HepG2 (cell line): ENCODE measurements around the gene ZCWPW2. TPM values are rescaled to one million over a fixed set of nuclear protein-coding genes. Genes with fewer than 3 reads are reported as not detected.

Experiments used
- ATAC-seq: fragments of 200-7000 bp; cut with Tn5 transposase; 3 replicates; pipeline ENCODE4 v1.9.1; 2020; ENCODE audit warnings: mild to moderate bottlenecking, moderate library complexity
- BruUV-seq: library from RNA; stranded (reverse); fragments of 400-500 nt; replicated peaks from 2 replicates; lab custom pipeline; 2021; lab: Mats Ljungman, UMichigan
- CTCF ChIA-PET: fragments of 300-600 bp; formaldehyde crosslinking; extraction: SDS; loops from one replicate; lab custom pipeline; 2021; ENCODE audit warnings: low total read pairs, inconsistent platforms, low intra/inter-chr PET ratio; lab: Yijun Ruan, JAX
- POLR2A ChIA-PET: fragments of 350-600 bp; sonication (Branson Sonifier 250); formaldehyde crosslinking; loops from one replicate; lab custom pipeline; 2020; ENCODE audit warnings: antibody characterized with exemption, inconsistent platforms; lab: Yijun Ruan, JAX
- DNase-seq: peaks from one replicate; pipeline ENCODE4 v3.0.0-alpha.2; 2015; ENCODE audit warnings: low spot score
- FAIRE-seq: peaks from 3 replicates; lab custom pipeline; 2011; peaks lifted over from hg19 to GRCh38; lab: Jason Lieb, UNC
- H2AFZ ChIP-seq: one replicate; pipeline ENCODE4 v1.6.1; 2011; ENCODE audit warnings: low read length, inconsistent platforms
- H3K27ac ChIP-seq: fragments of 300-600 bp; 3 replicates; pipeline ENCODE4 v1.8.0; 2011; ENCODE audit warnings: mixed run types, mild to moderate bottlenecking, mixed read lengths, low read length, inconsistent platforms; ENCODE audit not compliant: insufficient read depth; ENCODE audit errors: extremely low read length
- H3K27me3 ChIP-seq, 2 experiments: fragments of 200-600 bp in 1 of 2; 2 replicates in 1 of 2; 3 replicates in 1 of 2; pipeline versions ENCODE4 v1.6.0 to v1.8.0; 2011; ENCODE audit warnings: low read length in 2 of 2, mild to moderate bottlenecking in 2 of 2, moderate library complexity in 2 of 2, inconsistent platforms in 1 of 2; ENCODE audit not compliant: insufficient read depth in 2 of 2, control insufficient read depth in 1 of 2
- H3K36me3 ChIP-seq, 2 experiments: fragments of 200-600 bp in 1 of 2; replicated peaks in 1 of 2; 2 replicates in 1 of 2; 3 replicates in 1 of 2; pipeline versions ENCODE4 v1.5.1 to v1.8.0; 2011; ENCODE audit warnings: low read length in 2 of 2, inconsistent platforms in 1 of 2; ENCODE audit not compliant: insufficient read depth in 2 of 2, control insufficient read depth in 1 of 2
- H3K4me1 ChIP-seq: 2 replicates; pipeline ENCODE4 v1.5.1; 2012; ENCODE audit warnings: low read length, inconsistent platforms; ENCODE audit not compliant: insufficient read depth
- H3K4me2 ChIP-seq: 2 replicates; pipeline ENCODE4 v1.6.0; 2011; ENCODE audit warnings: low read depth, low read length, inconsistent platforms
- H3K4me3 ChIP-seq, 3 experiments: fragments of 200-600 bp in 1 of 3; sonication (generic), shearing (Covaris generic) in 1 of 3; replicated peaks in 1 of 3; 2 replicates each; pipeline ENCODE4 v1.5.1; 2011 to 2016; ENCODE audit warnings: low read length in 3 of 3, inconsistent platforms in 2 of 3, low read depth in 2 of 3, mild to moderate bottlenecking in 2 of 3, control low read depth in 1 of 3, mixed read lengths in 1 of 3; ENCODE audit not compliant: insufficient read depth in 1 of 3
- H3K79me2 ChIP-seq: one replicate; pipeline ENCODE4 v1.6.1; 2011; ENCODE audit warnings: low read length, inconsistent platforms; ENCODE audit not compliant: insufficient read depth
- H3K9ac ChIP-seq: 2 replicates; pipeline ENCODE4 v1.6.0; 2011; ENCODE audit warnings: mild to moderate bottlenecking, low read depth, low read length, inconsistent platforms; ENCODE audit not compliant: insufficient read depth
- H3K9me3 ChIP-seq: 2 replicates; pipeline ENCODE4 v1.5.1; 2012; ENCODE audit warnings: mild to moderate bottlenecking, low read length
- H4K20me1 ChIP-seq: 2 replicates; pipeline ENCODE4 v1.6.0; 2011; ENCODE audit warnings: inconsistent platforms, mild to moderate bottlenecking, low read length, moderate library complexity; ENCODE audit not compliant: insufficient read depth
- KLF13 ChIP-seq: sonication (generic); formaldehyde crosslinking; IDR thresholded peaks from 2 replicates; pipeline ENCODE4 v1.4.0; 2020; ENCODE audit warnings: mild to moderate bottlenecking, missing genetic modification reagents
- MIER3 ChIP-seq: IDR thresholded peaks from 2 replicates; pipeline ENCODE4 v1.6.1; 2016; ENCODE audit warnings: missing compliant biosample characterization, borderline replicate concordance
- ONECUT2 ChIP-seq: sonication (generic); formaldehyde crosslinking; IDR thresholded peaks from 2 replicates; pipeline ENCODE4 v1.4.0; 2020; ENCODE audit warnings: missing genetic modification reagents
- REPIN1 ChIP-seq: sonication (generic); formaldehyde crosslinking; IDR thresholded peaks from 2 replicates; pipeline ENCODE4 v1.8.0; 2022; ENCODE audit warnings: missing genetic modification reagents, low read depth, mild to moderate bottlenecking, borderline replicate concordance
- UBTF ChIP-seq: sonication (generic); formaldehyde crosslinking; IDR thresholded peaks from 2 replicates; pipeline ENCODE4 v1.4.0; 2020; ENCODE audit warnings: mild to moderate bottlenecking, missing genetic modification reagents
- ZFP36L1 ChIP-seq: sonication (generic); formaldehyde crosslinking; IDR thresholded peaks from 2 replicates; pipeline ENCODE4 v1.8.0; 2022; ENCODE audit warnings: mild to moderate bottlenecking, missing genetic modification reagents, moderate library complexity
- ZKSCAN8 ChIP-seq: IDR thresholded peaks from 2 replicates; pipeline ENCODE4 v1.6.1; 2016; ENCODE audit warnings: borderline replicate concordance, missing genetic modification reagents, missing compliant biosample characterization
- ZNF337 ChIP-seq: sonication (generic); formaldehyde crosslinking; IDR thresholded peaks from 2 replicates; pipeline ENCODE4 v1.5.1; 2020; ENCODE audit warnings: missing genetic modification reagents, low read depth, mild to moderate bottlenecking, borderline replicate concordance
- ZNF510 ChIP-seq: sonication (generic); formaldehyde crosslinking; IDR thresholded peaks from 2 replicates; pipeline ENCODE4 v1.4.0; 2020; ENCODE audit warnings: low read depth, mild to moderate bottlenecking, missing genetic modification reagents
- WGBS: methylation state at CpG from one replicate; pipeline ENCODE4 v1.1.6; 2017; ENCODE audit warnings: low lambda C conversion rate; 5-methylcytosine and 5-hydroxymethylcytosine counted together
- in situ Hi-C: cut with HindIII; loops from 2 replicates; pipeline ENCODE4 v1.10.0; 2017; ENCODE audit warnings: low pct_unique_long_range_greater_than_20kb; ENCODE audit not compliant: extremely low pct_ligation_motif_present
- intact Hi-C: fragments of 100-400 bp; cut with micrococcal nuclease; formaldehyde crosslinking; loops from one replicate; pipeline ENCODE4 v1.10.0; 2022; ENCODE audit not compliant: unreplicated experiment
- polyA plus RNA-seq, 8 experiments: library from polyadenylated mRNA; depleted of rRNA in 3 of 8; stranded (reverse) in 7 of 8; unstranded in 1 of 8; fragments of >200 nt; fragmentation: Illumina TruSeq in 4 of 8; extraction: Trizol in 4 of 8; gene quantifications; 2 replicates each; pipeline versions ENCODE4 v1.2.1 to v1.2.3, GENCODE V29; 2011 to 2016; ENCODE audit warnings: low read depth in 4 of 8, missing spikeins in 1 of 8, mixed read lengths in 1 of 8; ENCODE audit not compliant: insufficient read depth in 1 of 8
- total RNA-seq, 5 experiments: library from RNA; depleted of rRNA; stranded (reverse); fragments of >200 nt; fragmentation: Illumina TruSeq; extraction: Trizol; gene quantifications; 2 replicates each; pipeline ENCODE4 v1.2.3, GENCODE V29; 2016; ENCODE audit warnings: low read depth in 1 of 5

ZCWPW2 gene
- total and polyA plus RNA-seq, 2 of the 13 experiments (the other 11 are each of a cell fraction or from before 2014, with no cell fraction given): 0.17 to 0.53 TPM

GRCh38 chr3:28542351-28542750 is 193.8 kb downstream of the ZCWPW2 start:
- ChIA-PET CTCF (no interaction called here), POLR2A (no interaction called here)
- no TSS peak for BruUV-seq
- H3K9me3 ChIP-seq: peaks cover 44% of the 10 kb centered on the region
- no peak for FAIRE-seq
- WGBS: 0% methylated on average over 1 of the region's 1 CpG
- no peak overlapping the region for H3K9ac ChIP-seq
- ATAC-seq: no peak
- no peak overlapping the region for H3K4me3 ChIP-seq
- H3K4me2 ChIP-seq: no peak overlapping the region
- H3K4me1 ChIP-seq: no peaks in the 10 kb centered on the region
- in situ Hi-C loops: no loop called here
- H3K79me2 ChIP-seq: no peaks in the 10 kb centered on the region
- no peaks in the 10 kb centered on the region for H3K36me3 ChIP-seq
- H3K27ac ChIP-seq: no peak overlapping the region
- H3K27me3 ChIP-seq: no peaks in the 10 kb centered on the region
- no peaks in the 10 kb centered on the region for H4K20me1 ChIP-seq
- H2AFZ ChIP-seq: no peak overlapping the region
- no peak for TF ChIP-seq KLF13 (CRISPR knock-in tag)
- TF ChIP-seq UBTF (CRISPR knock-in tag): no peak
- no peak for TF ChIP-seq MIER3
- no peak for TF ChIP-seq REPIN1 (CRISPR knock-in tag)
- no peak for TF ChIP-seq ZNF510 (CRISPR knock-in tag)
- TF ChIP-seq ONECUT2 (CRISPR knock-in tag): no peak
- TF ChIP-seq ZFP36L1 (CRISPR knock-in tag): no peak
- DNase-seq: no peak
- intact Hi-C loops: no loop called here

GRCh38 chr3:28544236-28544635 is 195.7 kb downstream of the ZCWPW2 start:
- H3K9ac ChIP-seq: no peak overlapping the region
- intact Hi-C loops (no loop called here), in situ Hi-C loops (no loop called here)
- no peak overlapping the region for H3K27ac ChIP-seq
- ATAC-seq (no peak), FAIRE-seq (no peak), DNase-seq (no peak)
- peaks cover 50% of the 10 kb centered on the region for H3K9me3 ChIP-seq
- H3K4me1 ChIP-seq: no peaks in the 10 kb centered on the region
- ChIA-PET CTCF (no interaction called here), POLR2A (no interaction called here)
- TF ChIP-seq ZKSCAN8 (CRISPR knock-in tag) (no peak), ZNF337 (CRISPR knock-in tag) (no peak)
- WGBS: 0% methylated on average over 2 of the region's 3 CpGs
- H4K20me1 ChIP-seq: no peaks in the 10 kb centered on the region
- BruUV-seq: no TSS peak
- H3K4me3 ChIP-seq: no peak overlapping the region
- no peak overlapping the region for H3K4me2 ChIP-seq
- H3K79me2 ChIP-seq: no peaks in the 10 kb centered on the region
- no peaks in the 10 kb centered on the region for H3K36me3 ChIP-seq
- no peaks in the 10 kb centered on the region for H3K27me3 ChIP-seq
- H2AFZ ChIP-seq: no peak overlapping the region
